SU-DHL-6 (cell line): ENCODE measurements around the gene CCT5.

Experiments
- CTCF ChIP-seq: fragments of 200-600 bp; sonication (generic); IDR thresholded peaks from one replicate; pipeline ENCODE4 v1.5.1; 2017; ENCODE audit warnings: antibody characterized with exemption, mild to moderate bottlenecking, low read length, moderate library complexity; ENCODE audit not compliant: insufficient read depth, poor library complexity, severe bottlenecking
- EZH2phosphoT487 ChIP-seq: fragments of 200-600 bp; sonication (generic), shearing (Covaris generic); conservative IDR thresholded peaks from 2 replicates; pipeline ENCODE4 v1.6.1; 2018; ENCODE audit warnings: mild to moderate bottlenecking, antibody characterized with exemption, low read length, moderate library complexity, mixed read lengths

GRCh38 chr5:10306806-10307205 is 56.7 kb downstream of the CCT5 start:
- no peak for TF ChIP-seq CTCF
- TF ChIP-seq EZH2phosphoT487 = no peak
